H1 (cell line): Measurements from ENCODE around the gene CORO2B. TPM values are rescaled to one million over a fixed set of nuclear protein-coding genes. Genes with fewer than 3 reads are reported as not detected.
A peak's percentile ranks its signal among the peaks of the same experiment; 100 is the strongest.

Source experiments
- CTCF ChIA-PET: fragments of 300-600 bp; sonication (Branson Sonifier 250); formaldehyde crosslinking; loops from one replicate; lab custom pipeline; 2021; ENCODE audit not compliant: partially characterized antibody; lab: Charles Lee
- POLR2A ChIA-PET: fragments of 300-600 bp; sonication (Branson Sonifier 250); formaldehyde crosslinking; loops from one replicate; lab custom pipeline; 2021; ENCODE audit warnings: inconsistent platforms; ENCODE audit not compliant: partially characterized antibody; lab: Charles Lee
- DNase-seq, 2 experiments: peaks; one replicate each; pipeline versions ENCODE4 v3.0.0 to v3.0.0-alpha.2; 2010 to 2022; ENCODE audit warnings: low spot score in 2 of 2, low read depth in 1 of 2, mixed read lengths in 1 of 2
- FAIRE-seq: peaks from 2 replicates; lab custom pipeline; 2011; peaks lifted over from hg19 to GRCh38; lab: Jason Lieb, UNC
- H2AFZ ChIP-seq: 2 replicates; pipeline ENCODE4 v1.8.1; 2012; ENCODE audit warnings: low read length, inconsistent platforms
- H2AK5ac ChIP-seq: 2 replicates; pipeline ENCODE4 v1.6.1; 2013; ENCODE audit warnings: low read depth, low read length
- H2BK120ac ChIP-seq: replicated peaks from 2 replicates; pipeline ENCODE3; 2013; ENCODE audit warnings: low read depth, low read length, inconsistent platforms
- H2BK12ac ChIP-seq: 2 replicates; pipeline ENCODE4 v1.6.1; 2013; ENCODE audit warnings: low read depth, low read length
- H2BK15ac ChIP-seq: 2 replicates; pipeline ENCODE4 v1.6.1; 2013; ENCODE audit warnings: low read length
- H2BK20ac ChIP-seq: 2 replicates; pipeline ENCODE4 v1.6.1; 2013; ENCODE audit warnings: low read length
- H2BK5ac ChIP-seq: 2 replicates; pipeline ENCODE4 v1.6.1; 2013; ENCODE audit warnings: low read depth, low read length
- H3K14ac ChIP-seq: 2 replicates; pipeline ENCODE4 v1.6.1; 2013; ENCODE audit warnings: inconsistent platforms; ENCODE audit not compliant: insufficient read length
- H3K18ac ChIP-seq: 2 replicates; pipeline ENCODE4 v1.6.1; 2013; ENCODE audit warnings: low read length; ENCODE audit errors: extremely low read depth
- H3K23ac ChIP-seq: 2 replicates; pipeline ENCODE4 v1.6.1; 2013; ENCODE audit warnings: inconsistent platforms; ENCODE audit not compliant: insufficient read length
- H3K23me2 ChIP-seq: 2 replicates; pipeline ENCODE4 v1.6.1; 2013; ENCODE audit warnings: low read depth, low read length
- H3K27ac ChIP-seq: 2 replicates; pipeline ENCODE4 v1.6.1; 2011; ENCODE audit warnings: low read depth, low read length, inconsistent platforms
- H3K27me3 ChIP-seq, 4 experiments: replicated peaks in 1 of 4; 1 replicate in 1 of 4; 2 replicates in 3 of 4; pipeline versions ENCODE4 v1.6.1 to v1.8.1; 2011 to 2013; ENCODE audit warnings: low read length in 3 of 4, mild to moderate bottlenecking in 3 of 4, inconsistent platforms in 2 of 4, mixed read lengths in 2 of 4, moderate library complexity in 1 of 4; ENCODE audit not compliant: control insufficient read depth in 3 of 4, insufficient read depth in 3 of 4; ENCODE audit errors: extremely low read depth in 1 of 4
- H3K36me3 ChIP-seq, 4 experiments: 2 replicates each; pipeline versions ENCODE4 v1.6.1 to v1.8.1; 2011 to 2013; ENCODE audit warnings: mild to moderate bottlenecking in 4 of 4, low read length in 3 of 4, moderate library complexity in 2 of 4, control low read depth in 1 of 4, inconsistent platforms in 1 of 4; ENCODE audit not compliant: insufficient read depth in 4 of 4, control insufficient read depth in 2 of 4
- H3K4ac ChIP-seq: replicated peaks from 2 replicates; pipeline ENCODE3; 2013; ENCODE audit warnings: low read length, low read depth, mixed read lengths, inconsistent platforms; ENCODE audit not compliant: insufficient read length
- H3K4me1 ChIP-seq, 4 experiments: replicated peaks in 1 of 4; 1 replicate in 1 of 4; 2 replicates in 3 of 4; pipeline versions ENCODE4 v1.6.1 to v1.8.1; 2011 to 2013; ENCODE audit warnings: low read length in 3 of 4, inconsistent platforms in 2 of 4, mixed read lengths in 1 of 4; ENCODE audit not compliant: insufficient read depth in 4 of 4, control insufficient read depth in 3 of 4
- H3K4me2 ChIP-seq, 2 experiments: 2 replicates each; pipeline versions ENCODE4 v1.6.1 to v1.8.1; 2011 to 2013; ENCODE audit warnings: low read depth in 2 of 2, low read length in 2 of 2, control low read depth in 1 of 2, inconsistent platforms in 1 of 2, mild to moderate bottlenecking in 1 of 2; ENCODE audit not compliant: insufficient read depth in 1 of 2
- H3K4me3 ChIP-seq, 4 experiments: fragments of 200-600, 300-600 bp in 1 of 4; sonication (generic), shearing (Covaris generic), sonication (Bioruptor Twin) in 1 of 4; 2 replicates each; pipeline versions ENCODE4 v1.5.1 to v1.8.1; 2011 to 2016; ENCODE audit warnings: low read length in 4 of 4, low read depth in 3 of 4, control low read depth in 2 of 4, inconsistent platforms in 2 of 4, mild to moderate bottlenecking in 2 of 4, mixed read lengths in 1 of 4, moderate library complexity in 1 of 4; ENCODE audit not compliant: insufficient read depth in 2 of 4; ENCODE audit errors: extremely low read depth in 1 of 4
- H3K56ac ChIP-seq: replicated peaks from 2 replicates; pipeline ENCODE3; 2013; ENCODE audit warnings: low read depth, mild to moderate bottlenecking, mixed read lengths, low read length, inconsistent platforms; ENCODE audit not compliant: insufficient read length
- H3K79me1 ChIP-seq: 2 replicates; pipeline ENCODE4 v1.6.1; 2013; ENCODE audit warnings: low read depth, low read length, control low read depth
- H3K79me2 ChIP-seq, 2 experiments: 2 replicates each; pipeline versions ENCODE4 v1.6.1 to v1.8.1; 2012 to 2013; ENCODE audit warnings: low read length in 2 of 2, mild to moderate bottlenecking in 2 of 2, inconsistent platforms in 1 of 2; ENCODE audit not compliant: insufficient read depth in 2 of 2, control insufficient read depth in 1 of 2
- H3K9ac ChIP-seq, 4 experiments: replicated peaks in 1 of 4; 1 replicate in 1 of 4; 2 replicates in 3 of 4; pipeline versions ENCODE4 v1.6.1 to v1.8.1; 2011 to 2013; ENCODE audit warnings: low read depth in 3 of 4, low read length in 3 of 4, control low read depth in 2 of 4, mild to moderate bottlenecking in 2 of 4, moderate library complexity in 2 of 4, inconsistent platforms in 1 of 4; ENCODE audit errors: extremely low read depth in 1 of 4
- H3K9me3 ChIP-seq, 2 experiments: 2 replicates each; pipeline versions ENCODE4 v1.6.1 to v1.8.1; 2012 to 2013; ENCODE audit warnings: mild to moderate bottlenecking in 2 of 2, moderate library complexity in 2 of 2, control low read depth in 1 of 2, inconsistent platforms in 1 of 2, low read depth in 1 of 2, low read length in 1 of 2, mixed read lengths in 1 of 2; ENCODE audit not compliant: insufficient read depth in 2 of 2
- H4K20me1 ChIP-seq, 2 experiments: replicated peaks in 1 of 2; 2 replicates each; pipeline versions ENCODE3 to v1.8.1; 2011 to 2013; ENCODE audit warnings: inconsistent platforms in 2 of 2, low read length in 2 of 2, mild to moderate bottlenecking in 1 of 2; ENCODE audit not compliant: insufficient read depth in 2 of 2, control insufficient read depth in 1 of 2
- H4K5ac ChIP-seq: 2 replicates; pipeline ENCODE4 v1.6.1; 2013; ENCODE audit warnings: low read length, low read depth, mixed read lengths, inconsistent platforms; ENCODE audit not compliant: insufficient read length
- H4K8ac ChIP-seq: 2 replicates; pipeline ENCODE4 v1.8.0; 2013; ENCODE audit warnings: mild to moderate bottlenecking, moderate library complexity, low read length, inconsistent platforms; ENCODE audit not compliant: insufficient read depth; ENCODE audit errors: extremely low read depth
- H4K91ac ChIP-seq: replicated peaks from 2 replicates; pipeline ENCODE3; 2013; ENCODE audit warnings: low read length, mixed read lengths, inconsistent platforms; ENCODE audit not compliant: insufficient read length
- BCL11A ChIP-seq, 2 experiments: IDR thresholded peaks; one replicate each; pipeline ENCODE4 v1.6.1; 2011; ENCODE audit warnings: low read depth in 2 of 2, low read length in 2 of 2, mild to moderate bottlenecking in 2 of 2
- CREB1 ChIP-seq: IDR thresholded peaks from 2 replicates; pipeline ENCODE4 v1.6.1; 2012; ENCODE audit warnings: inconsistent platforms
- HDAC2 ChIP-seq, 2 experiments: fragments of 300-600 bp in 1 of 2; sonication (generic) in 1 of 2; IDR thresholded peaks; 2 replicates each; pipeline ENCODE4 v1.6.1; 2011 to 2012; ENCODE audit warnings: low read depth in 2 of 2, low read length in 2 of 2, mild to moderate bottlenecking in 2 of 2, moderate library complexity in 2 of 2, borderline replicate concordance in 1 of 2, inconsistent platforms in 1 of 2
- MAX ChIP-seq: IDR thresholded peaks from 2 replicates; pipeline ENCODE4 v1.6.1; 2012; ENCODE audit warnings: inconsistent platforms
- RNF2 ChIP-seq: fragments of 200-900, 300-1000 bp; sonication (generic); IDR thresholded peaks from 2 replicates; pipeline ENCODE4 v1.7.1; 2016; ENCODE audit warnings: borderline replicate concordance, low read depth, mild to moderate bottlenecking, antibody characterized with exemption, low read length; ENCODE audit not compliant: poor library complexity, severe bottlenecking; ENCODE audit errors: missing control alignments
- SP1 ChIP-seq: IDR thresholded peaks from 2 replicates; pipeline ENCODE4 v1.6.1; 2011; ENCODE audit warnings: low read depth, low read length
- TCF12 ChIP-seq: IDR thresholded peaks from 2 replicates; pipeline ENCODE4 v1.6.1; 2011; ENCODE audit warnings: low read depth, mild to moderate bottlenecking, low read length
- WGBS, 2 experiments: shearing (Covaris generic) in 1 of 2; methylation state at CpG; one replicate each; pipeline versions ENCODE4 v1.1.6 to v1.1.7; 2013 to 2015; ENCODE audit warnings: low lambda C conversion rate in 2 of 2, mixed read lengths in 2 of 2, inconsistent platforms in 1 of 2, low coverage in 1 of 2, missing lambda C conversion rate in 1 of 2; ENCODE audit not compliant: insufficient replicate concordance in 2 of 2, insufficient coverage in 1 of 2, insufficient read length in 1 of 2; ENCODE audit errors: extremely low coverage in 1 of 2, missing lambda C conversion rate in 1 of 2; 5-methylcytosine and 5-hydroxymethylcytosine counted together
- polyA plus RNA-seq, 7 experiments: library from polyadenylated mRNA; depleted of rRNA in 3 of 7; stranded (reverse) in 5 of 7; unstranded in 2 of 7; fragments of >200 nt in 5 of 7; fragments of 200-250 nt in 2 of 7; gene quantifications; 1 replicate in 5 of 7; 2 replicates in 1 of 7; 4 replicates in 1 of 7; pipeline versions ENCODE4 v1.2.1 to v1.2.3, GENCODE V29; 2011 to 2013; ENCODE audit warnings: missing spikeins in 2 of 7, mixed read lengths in 2 of 7
- total RNA-seq: library from RNA; stranded (reverse); fragmentation: NEBNext Ultra II Directional; extraction: Animal tissue kit (Norgen Biotek cat#: 25700); gene quantifications from 2 replicates; pipeline ENCODE4 v1.2.1, GENCODE V29; 2021

Gene CORO2B
- total and polyA plus RNA-seq, 2 of the 8 experiments (the other 6 are each of a cell fraction or from before 2014, with no cell fraction given): 3.4 to 6.7 TPM

- POLR2A ChIA-PET: interaction anchor here (0.9 kb wide), 1 partner anchor 38 kb away, joined by 3 read pairs; no protein-coding TSS in a partner anchor
- 91% methylated on average over 6 of the region's 6 CpGs; no CpG with 5 or more reads in 1 of the 2 experiments for whole genome bisulfite sequencing, 2 experiments
- TF ChIP-seq CREB1 (no peak), RNF2 (no peak), TCF12 (no peak), BCL11A (IDR thresholded peaks at IDR 0.05; ENCODE audit: low read depth in 2 of 2, low read length in 2 of 2) (no peak), MAX (no peak), HDAC2 (IDR thresholded peaks at IDR 0.05; ENCODE audit: borderline replicate concordance in 1 of 2, low read depth in 2 of 2, low read length in 2 of 2) (no peak), SP1 (no peak)
These were observed 74.3 kb downstream of the CORO2B start for GRCh38 chr15:68653031-68653635.

More at GRCh38 chr15:68653031-68653635, 74.3 kb downstream of the CORO2B start:
- Histone ChIP-seq H3K9me3 (no peaks in the 10 kb centered on the region), H2BK120ac (no peak overlapping the region), H3K27me3 (no peaks in the 10 kb centered on the region), H3K79me2 (no peaks in the 10 kb centered on the region), H2AK5ac (no peak overlapping the region), H2BK15ac (no peak overlapping the region), H3K56ac (no peak overlapping the region), H3K23ac (no peak overlapping the region), H3K18ac (no peak overlapping the region), H2AFZ (no peak overlapping the region), H3K36me3 (no peaks in the 10 kb centered on the region), H4K5ac (no peak overlapping the region), H4K20me1 (no peaks in the 10 kb centered on the region), H3K27ac (no peak overlapping the region), H4K8ac (no peak overlapping the region), H3K23me2 (no peaks in the 10 kb centered on the region), H3K79me1 (no peaks in the 10 kb centered on the region), H3K4me3 (no peak overlapping the region), H3K14ac (no peak overlapping the region), H4K91ac (no peak overlapping the region), H3K4me2 (no peak overlapping the region), H2BK5ac (no peak overlapping the region), H3K4me1 (peaks cover 6 to 16% (median 11%) of the 10 kb centered on the region in 4 experiments), H2BK20ac (no peak overlapping the region), H3K9ac (no peak overlapping the region), H3K4ac (no peak overlapping the region), H2BK12ac (no peak overlapping the region)
- CTCF ChIA-PET: interaction anchor here (0.9 to 35.0 kb wide), 10 partner anchors 9 to 255 kb away, joined by 3 to 721 read pairs (median 29); no protein-coding TSS in a partner anchor
- DNase-seq: peak in 1 of 2 experiments; percentile 27
- no peak for FAIRE-seq
